Kidney capillary endothelial cell (primary cell): Measurements from ENCODE around the gene OASL.

Source experiments
- DNase-seq: peaks from one replicate; pipeline ENCODE4 v3.0.0-alpha.2; 2018; ENCODE audit warnings: low spot score

OASL gene

DNA sequence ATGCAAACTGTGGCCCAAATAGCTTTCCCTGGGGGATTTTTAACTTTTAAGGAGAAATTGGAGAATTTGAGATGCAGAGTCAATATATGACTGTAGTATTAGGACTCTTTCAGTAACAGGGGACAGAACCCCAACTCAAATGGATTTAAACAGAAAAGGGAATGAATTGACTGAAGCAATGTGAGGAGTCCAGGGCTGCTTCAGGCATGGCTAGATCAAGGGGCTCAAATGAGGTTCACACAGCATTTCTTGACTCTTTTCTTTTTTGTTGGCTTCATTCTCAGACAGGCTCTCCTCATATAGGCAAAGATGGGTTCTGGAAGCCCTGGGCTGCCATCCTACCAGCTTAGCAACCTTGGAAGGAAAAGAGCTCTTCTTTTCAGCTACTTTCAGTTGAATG, 47.1 kb downstream of the OASL start:
- DNase-seq: no peak

DNA sequence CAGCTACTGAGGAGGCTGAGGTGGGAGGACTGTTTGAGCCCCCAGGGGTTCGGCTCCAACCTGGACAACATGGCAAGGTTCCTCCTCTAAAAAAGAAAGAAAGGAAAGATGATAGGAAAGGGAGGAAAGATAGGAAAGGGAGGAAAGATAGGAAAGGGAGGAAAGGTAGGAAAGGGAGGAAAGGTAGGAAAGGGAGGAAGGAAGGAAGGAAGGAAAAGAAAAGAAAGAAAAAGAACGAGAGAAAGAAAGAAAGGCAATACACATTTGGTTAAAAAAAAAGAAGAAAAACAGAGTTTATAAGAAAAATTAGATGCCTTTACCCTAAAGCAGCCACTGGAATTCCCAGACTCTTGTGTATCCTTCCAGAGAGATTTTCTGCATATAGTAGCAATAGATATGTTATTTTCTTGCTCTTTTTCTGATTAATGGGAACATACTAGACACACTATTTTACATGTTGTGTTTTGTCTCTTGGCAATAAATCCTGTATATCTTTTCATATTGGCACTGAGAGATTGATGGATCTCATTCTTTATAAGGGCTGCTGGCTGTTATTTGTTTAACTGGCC, 48.5 kb downstream of the OASL start:
- no peak for DNase-seq

DNA sequence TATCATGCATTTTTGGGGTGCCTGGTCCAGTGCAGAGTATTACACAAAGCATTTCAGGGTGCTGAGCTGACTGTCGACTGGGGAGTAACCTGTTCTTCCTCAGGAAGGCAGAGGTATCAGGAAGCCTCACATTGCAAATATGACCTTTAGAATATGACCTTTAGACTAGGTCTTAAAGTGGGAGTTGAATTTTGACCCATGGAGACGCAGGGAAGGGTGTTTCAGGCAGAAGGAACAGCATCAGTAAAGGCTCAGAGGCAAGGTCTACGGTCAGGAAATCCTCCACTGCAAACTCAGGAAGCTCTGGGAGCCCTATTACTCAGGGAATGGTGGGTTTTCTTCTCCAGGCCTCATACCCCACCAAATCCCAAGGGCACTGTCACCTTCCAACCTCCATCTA, 49.4 kb downstream of the OASL start:
- DNase-seq: no peak

DNA sequence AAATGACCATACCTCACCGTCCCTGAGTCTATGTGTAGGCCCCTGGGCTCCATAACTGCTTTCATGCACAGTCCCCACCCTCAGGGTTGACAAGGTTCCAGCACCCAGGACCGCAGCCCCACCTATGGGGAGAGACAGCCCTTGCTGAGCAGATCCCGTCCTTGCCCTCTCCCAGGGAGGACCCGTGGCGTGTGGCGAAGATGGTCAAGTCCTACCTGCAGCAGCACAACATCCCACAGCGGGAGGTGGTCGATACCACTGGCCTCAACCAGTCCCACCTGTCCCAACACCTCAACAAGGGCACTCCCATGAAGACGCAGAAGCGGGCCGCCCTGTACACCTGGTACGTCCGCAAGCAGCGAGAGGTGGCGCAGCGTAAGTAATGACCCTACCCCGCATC, 50.4 kb downstream of the OASL start:
- DNase-seq: no peak

GRCh38 chr12:120988234-120988633, 50.8 kb downstream of the OASL start:
- no peak for DNase-seq

GRCh38 chr12:120984351-120984898, 54.6 kb downstream of the OASL start:
- DNase-seq: no peak

- DNase-seq: no peak
Observed at GRCh38 chr12:120983759-120984158, 55.3 kb downstream of the OASL start.

- no peak for DNase-seq
Observed at GRCh38 chr12:120982659-120983058, 56.4 kb downstream of the OASL start.

DNA sequence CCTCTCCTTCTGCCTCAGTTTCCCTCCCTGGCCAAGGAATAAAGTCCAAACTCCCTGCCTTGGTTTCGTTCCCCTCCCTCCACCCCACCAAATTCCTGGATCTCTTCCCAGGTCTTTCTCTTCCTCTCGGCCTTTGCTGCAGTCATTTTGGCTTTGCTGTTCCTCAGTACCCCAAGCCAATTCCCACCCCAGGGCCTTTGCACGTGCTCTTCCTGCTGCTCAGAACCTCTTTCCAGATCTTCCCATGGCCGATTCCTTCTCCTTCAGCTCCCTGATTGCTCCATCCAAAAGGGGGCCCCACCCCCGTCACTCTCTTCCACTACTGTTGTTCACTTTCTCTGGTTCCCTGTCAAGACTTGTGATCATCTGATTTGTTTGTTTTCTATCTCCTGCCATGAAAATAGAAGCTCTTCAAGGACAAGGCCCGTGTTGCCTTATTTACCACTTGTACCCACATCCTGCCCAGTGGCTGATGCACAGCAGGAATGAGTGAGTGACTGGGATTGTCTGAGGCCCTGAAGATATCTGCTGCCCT, 57.6 kb downstream of the OASL start:
- DNase-seq: no peak

DNA sequence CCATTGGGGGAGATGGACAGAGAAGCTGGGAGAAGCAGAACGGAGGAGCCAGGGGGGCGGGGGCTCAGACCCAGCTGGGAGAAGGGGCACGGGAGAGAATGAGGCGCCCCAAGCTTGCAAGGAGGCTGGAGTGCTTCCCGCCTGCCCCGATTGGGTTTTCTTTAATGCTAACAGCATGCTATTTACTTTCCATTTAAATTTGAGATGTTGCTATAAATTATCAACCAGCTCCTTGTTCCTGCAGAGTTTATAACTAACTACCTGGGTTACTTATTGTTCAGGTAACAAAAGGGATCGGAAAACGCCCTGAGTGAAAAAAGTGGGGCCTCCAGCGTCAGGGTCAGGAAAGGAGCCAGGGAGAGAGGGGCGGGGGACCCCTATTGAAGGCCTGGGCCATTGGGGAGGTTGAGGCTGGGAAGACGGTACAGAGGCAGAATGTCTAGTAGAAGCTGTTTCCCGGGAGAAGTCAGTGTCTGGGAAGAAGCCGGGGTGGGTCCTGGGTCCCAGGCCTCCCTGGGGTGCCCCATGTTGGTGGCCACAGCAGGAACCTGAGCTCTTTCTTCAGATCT, 58.2 kb downstream of the OASL start:
- no peak for DNase-seq

- DNase-seq: no peak
Observed at GRCh38 chr12:120979862-120980696, 59.0 kb downstream of the OASL start.

- no peak for DNase-seq
Observed at GRCh38 chr12:120979220-120979861, 59.7 kb downstream of the OASL start.

GRCh38 chr12:120978296-120979219, 60.5 kb downstream of the OASL start, which contains the start of gene HNF1A:
Gene HNF1A, plus strand, starts transcription at chr12:120978543. Its CDS starts 226 bp downstream, at chr12:120978769.
- DNase-seq: no peak

DNA sequence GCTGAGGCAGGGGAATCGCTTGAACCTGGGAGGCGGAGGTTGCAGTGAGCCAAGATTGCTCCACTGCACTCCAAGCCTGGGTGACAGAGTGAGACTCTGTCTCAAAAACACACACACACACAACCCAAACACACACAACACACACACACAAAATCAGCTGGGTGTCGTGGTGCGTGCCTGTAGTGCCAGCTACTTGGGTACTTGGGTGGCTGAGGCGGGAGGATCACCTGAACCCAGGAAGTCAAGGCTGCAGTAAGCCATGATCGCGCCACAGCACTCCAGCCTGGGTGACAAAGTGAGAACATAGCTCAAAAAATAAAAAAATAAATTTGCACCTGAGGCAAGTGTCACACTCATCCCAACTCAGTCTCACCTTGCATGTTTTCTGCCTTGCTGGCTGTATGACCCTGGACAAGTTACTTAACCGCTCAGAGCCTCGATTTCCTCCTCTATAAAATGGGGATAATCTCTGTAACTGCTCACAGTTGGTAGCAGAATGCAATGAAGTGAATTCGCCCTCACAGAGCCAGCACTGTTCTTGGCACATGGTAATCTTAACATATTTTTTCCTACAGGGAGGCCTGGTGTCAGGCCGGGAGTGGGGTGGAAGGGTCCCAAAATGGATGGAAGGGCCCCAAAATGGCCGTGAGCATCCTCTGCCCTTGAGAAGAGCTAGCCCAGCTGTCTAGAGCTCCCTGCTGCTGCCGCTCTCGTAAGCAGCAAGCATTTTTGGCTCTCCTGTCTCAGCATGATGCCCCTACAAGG, 61.3 kb downstream of the OASL start:
- no peak for DNase-seq

- no peak for DNase-seq
Observed at GRCh38 chr12:120972870-120973543, 66.0 kb downstream of the OASL start.

DNA sequence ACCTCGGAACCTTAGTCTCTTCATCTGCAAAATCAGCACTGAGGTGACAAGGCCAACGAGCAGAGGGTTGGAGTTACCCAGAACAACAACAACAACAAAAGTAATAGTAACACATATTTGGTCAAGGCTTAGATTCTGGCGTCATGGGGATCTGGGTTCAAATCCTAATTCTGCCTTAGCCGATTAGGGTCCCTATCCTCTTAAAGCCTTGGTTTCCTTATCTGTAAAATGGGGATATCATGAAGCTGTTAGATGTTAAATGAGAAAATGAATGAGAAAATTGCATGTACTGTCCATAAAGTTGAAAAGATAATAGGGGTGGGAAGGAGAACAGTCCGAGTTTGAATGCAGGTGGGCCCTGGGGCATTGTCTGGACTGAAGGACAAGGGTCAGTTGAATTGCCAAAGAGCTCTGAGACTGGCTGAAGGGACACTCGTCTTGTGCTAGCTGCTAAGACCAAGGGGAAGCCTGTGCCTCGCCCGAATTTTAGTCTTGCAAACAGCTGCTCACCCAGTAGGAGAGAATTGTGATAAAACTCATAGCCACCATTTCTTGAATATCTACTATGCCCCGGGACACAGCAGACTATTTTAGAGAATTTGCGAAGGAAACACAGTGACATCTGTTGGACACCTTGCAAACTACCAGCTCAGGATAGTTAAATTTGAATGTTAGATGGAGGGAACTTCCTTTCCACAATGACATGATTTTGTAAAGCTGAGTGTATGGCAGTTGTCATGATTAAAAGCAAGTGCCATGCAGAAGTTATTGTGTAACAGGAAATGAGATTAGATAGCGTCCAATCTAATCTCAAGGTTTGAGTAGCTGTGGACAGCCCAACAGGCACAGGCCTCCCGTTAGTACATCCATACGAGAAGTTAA, 67.5 kb downstream of the OASL start:
- DNase-seq: peak; percentile 55

DNA sequence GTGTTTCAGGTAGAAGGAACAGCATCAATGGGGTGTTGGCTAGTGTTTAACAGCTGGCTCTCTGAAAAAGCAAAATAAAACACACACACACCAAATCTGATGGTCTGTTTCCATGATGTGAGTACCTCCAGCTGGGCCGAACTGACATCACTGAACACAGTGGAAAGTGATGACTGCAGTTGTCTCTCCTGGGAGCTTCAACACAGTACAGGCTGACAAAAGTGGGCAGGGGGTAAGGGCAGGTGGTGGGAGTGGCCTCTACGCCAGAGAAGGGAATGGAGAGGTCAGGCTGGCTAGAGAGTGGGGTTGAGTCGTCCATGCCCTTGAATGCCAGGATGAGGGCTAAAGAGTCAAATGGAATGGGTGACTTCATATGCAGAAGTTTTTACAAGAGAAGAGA, 68.7 kb downstream of the OASL start:
- DNase-seq: no peak
